ENCODE data around the gene RCCD1. TPM values are rescaled to one million over a fixed set of nuclear protein-coding genes. Genes with fewer than 3 reads are reported as not detected.

RCCD1 gene
- total and polyA plus RNA-seq, 9 of the 15 experiments (the other 6 are each of a cell fraction or from before 2014, with no cell fraction given) = 11.1 to 51.4 (median 24.7) TPM

GRCh38 chr15:90967206-90967605, 12.5 kb downstream of the RCCD1 start:
- Histone ChIP-seq H3K4me1 (replicated peaks in 1 of 2; ENCODE audit: control insufficient read depth in 2 of 2, insufficient read depth in 2 of 2, low read length in 2 of 2) (no peaks in the 10 kb centered on the region; a peak in 1 of 5 replicates), H3K79me2 (ENCODE audit: control insufficient read depth, insufficient read depth, low read length) (peaks cover 10% of the 10 kb centered on the region; the same call in 2 of the 3 replicates), H3K9me1 (ENCODE audit: control insufficient read depth, insufficient read depth, low read length) (peaks cover 2% of the 10 kb centered on the region), H3K27ac (ENCODE audit: extremely low read depth, low read depth, low read length) (no peak overlapping the region), H3K9me3 (replicated peaks; ENCODE audit: control insufficient read depth, insufficient read depth, low read depth, low read length) (no peaks in the 10 kb centered on the region; the same call in 1 of the 2 replicates), H2AFZ (ENCODE audit: low read depth, low read length) (no peak overlapping the region), H3K4me3 (no peak overlapping the region), H3K4me2 (ENCODE audit: insufficient read depth, low read length) (no peak overlapping the region), H4K20me1 (replicated peaks; ENCODE audit: control insufficient read depth, insufficient read depth, low read length) (peaks cover 7% of the 10 kb centered on the region; the same call in 1 of the 2 replicates), H3K36me3 (ENCODE audit: control insufficient read depth, insufficient read depth, low read length) (peaks cover 91% of the 10 kb centered on the region), H3K9ac (ENCODE audit: insufficient read depth in 1 of 2, low read depth in 2 of 2, low read length in 2 of 2) (no peak overlapping the region), H3K27me3 (ENCODE audit: control insufficient read depth in 2 of 2, insufficient read depth in 2 of 2, low read length in 2 of 2) (no peaks in the 10 kb centered on the region)
- BruUV-seq (replicated peaks) = no TSS peak
- intact Hi-C loops (cut with micrococcal nuclease) (no loop called here), in situ Hi-C loops (cut with MboI) (no loop called here)
- ChIA-PET POLR2A (interaction anchor here (1.0 to 6.7 kb wide), 6 partner anchors 9 to 32 kb away, joined by 3 to 65 read pairs (median 5); partner anchors contain the start of genes RCCD1 and UNC45A), CTCF (ENCODE audit: low intra/inter-chr PET ratio) (no interaction called here)
- FAIRE-seq (no peak), DNase-seq (ENCODE audit: extremely low read depth in 1 of 4, low spot score in 3 of 4) (no peak), ATAC-seq (no peak)
- 91% methylated on average over 5 of the region's 5 CpGs for WGBS (ENCODE audit: insufficient coverage, low coverage, missing lambda C conversion rate)
- TF ChIP-seq, protein P1, sequence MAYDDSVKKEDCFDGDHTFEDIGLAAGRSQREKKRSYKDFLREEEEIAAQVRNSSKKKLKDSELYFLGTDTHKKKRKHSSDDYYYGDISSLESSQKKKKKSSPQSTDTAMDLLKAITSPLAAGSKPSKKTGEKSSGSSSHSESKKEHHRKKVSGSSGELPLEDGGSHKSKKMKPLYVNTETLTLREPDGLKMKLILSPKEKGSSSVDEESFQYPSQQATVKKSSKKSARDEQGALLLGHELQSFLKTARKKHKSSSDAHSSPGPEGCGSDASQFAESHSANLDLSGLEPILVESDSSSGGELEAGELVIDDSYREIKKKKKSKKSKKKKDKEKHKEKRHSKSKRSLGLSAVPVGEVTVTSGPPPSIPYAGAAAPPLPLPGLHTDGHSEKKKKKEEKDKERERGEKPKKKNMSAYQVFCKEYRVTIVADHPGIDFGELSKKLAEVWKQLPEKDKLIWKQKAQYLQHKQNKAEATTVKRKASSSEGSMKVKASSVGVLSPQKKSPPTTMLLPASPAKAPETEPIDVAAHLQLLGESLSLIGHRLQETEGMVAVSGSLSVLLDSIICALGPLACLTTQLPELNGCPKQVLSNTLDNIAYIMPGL (CRISPR knock-in tag; IDR thresholded peaks at IDR 0.05) = no peak
- TF ChIP-seq KAT8 (IDR thresholded peaks at IDR 0.05; ENCODE audit: low read depth) (no peak), BCL6 (CRISPR knock-in tag; IDR thresholded peaks at IDR 0.05) (no peak), NFE2 (IDR thresholded peaks at IDR 0.05; ENCODE audit: low read depth) (no peak), ZNF277 (CRISPR knock-in tag; IDR thresholded peaks at IDR 0.05; ENCODE audit: borderline replicate concordance) (no peak), PTTG1 (tag; IDR thresholded peaks at IDR 0.05; ENCODE audit: low read depth) (no peak), CHD4 (IDR thresholded peaks at IDR 0.05; ENCODE audit: insufficient read depth, insufficient replicate concordance, low read depth, low read length, poor library complexity, severe bottlenecking) (no peak), ZNF699 (CRISPR knock-in tag; IDR thresholded peaks at IDR 0.05; ENCODE audit: insufficient replicate concordance) (no peak), NFE2L1 (tag; IDR thresholded peaks at IDR 0.05; ENCODE audit: borderline replicate concordance, low read depth) (no peak)
- TF ChIP-seq, protein P2, sequence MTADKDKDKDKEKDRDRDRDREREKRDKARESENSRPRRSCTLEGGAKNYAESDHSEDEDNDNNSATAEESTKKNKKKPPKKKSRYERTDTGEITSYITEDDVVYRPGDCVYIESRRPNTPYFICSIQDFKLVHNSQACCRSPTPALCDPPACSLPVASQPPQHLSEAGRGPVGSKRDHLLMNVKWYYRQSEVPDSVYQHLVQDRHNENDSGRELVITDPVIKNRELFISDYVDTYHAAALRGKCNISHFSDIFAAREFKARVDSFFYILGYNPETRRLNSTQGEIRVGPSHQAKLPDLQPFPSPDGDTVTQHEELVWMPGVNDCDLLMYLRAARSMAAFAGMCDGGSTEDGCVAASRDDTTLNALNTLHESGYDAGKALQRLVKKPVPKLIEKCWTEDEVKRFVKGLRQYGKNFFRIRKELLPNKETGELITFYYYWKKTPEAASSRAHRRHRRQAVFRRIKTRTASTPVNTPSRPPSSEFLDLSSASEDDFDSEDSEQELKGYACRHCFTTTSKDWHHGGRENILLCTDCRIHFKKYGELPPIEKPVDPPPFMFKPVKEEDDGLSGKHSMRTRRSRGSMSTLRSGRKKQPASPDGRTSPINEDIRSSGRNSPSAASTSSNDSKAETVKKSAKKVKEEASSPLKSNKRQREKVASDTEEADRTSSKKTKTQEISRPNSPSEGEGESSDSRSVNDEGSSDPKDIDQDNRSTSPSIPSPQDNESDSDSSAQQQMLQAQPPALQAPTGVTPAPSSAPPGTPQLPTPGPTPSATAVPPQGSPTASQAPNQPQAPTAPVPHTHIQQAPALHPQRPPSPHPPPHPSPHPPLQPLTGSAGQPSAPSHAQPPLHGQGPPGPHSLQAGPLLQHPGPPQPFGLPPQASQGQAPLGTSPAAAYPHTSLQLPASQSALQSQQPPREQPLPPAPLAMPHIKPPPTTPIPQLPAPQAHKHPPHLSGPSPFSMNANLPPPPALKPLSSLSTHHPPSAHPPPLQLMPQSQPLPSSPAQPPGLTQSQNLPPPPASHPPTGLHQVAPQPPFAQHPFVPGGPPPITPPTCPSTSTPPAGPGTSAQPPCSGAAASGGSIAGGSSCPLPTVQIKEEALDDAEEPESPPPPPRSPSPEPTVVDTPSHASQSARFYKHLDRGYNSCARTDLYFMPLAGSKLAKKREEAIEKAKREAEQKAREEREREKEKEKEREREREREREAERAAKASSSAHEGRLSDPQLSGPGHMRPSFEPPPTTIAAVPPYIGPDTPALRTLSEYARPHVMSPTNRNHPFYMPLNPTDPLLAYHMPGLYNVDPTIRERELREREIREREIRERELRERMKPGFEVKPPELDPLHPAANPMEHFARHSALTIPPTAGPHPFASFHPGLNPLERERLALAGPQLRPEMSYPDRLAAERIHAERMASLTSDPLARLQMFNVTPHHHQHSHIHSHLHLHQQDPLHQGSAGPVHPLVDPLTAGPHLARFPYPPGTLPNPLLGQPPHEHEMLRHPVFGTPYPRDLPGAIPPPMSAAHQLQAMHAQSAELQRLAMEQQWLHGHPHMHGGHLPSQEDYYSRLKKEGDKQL (CRISPR knock-in tag; IDR thresholded peaks at IDR 0.05; ENCODE audit: borderline replicate concordance) = no peak
- TF ChIP-seq, protein P3, sequence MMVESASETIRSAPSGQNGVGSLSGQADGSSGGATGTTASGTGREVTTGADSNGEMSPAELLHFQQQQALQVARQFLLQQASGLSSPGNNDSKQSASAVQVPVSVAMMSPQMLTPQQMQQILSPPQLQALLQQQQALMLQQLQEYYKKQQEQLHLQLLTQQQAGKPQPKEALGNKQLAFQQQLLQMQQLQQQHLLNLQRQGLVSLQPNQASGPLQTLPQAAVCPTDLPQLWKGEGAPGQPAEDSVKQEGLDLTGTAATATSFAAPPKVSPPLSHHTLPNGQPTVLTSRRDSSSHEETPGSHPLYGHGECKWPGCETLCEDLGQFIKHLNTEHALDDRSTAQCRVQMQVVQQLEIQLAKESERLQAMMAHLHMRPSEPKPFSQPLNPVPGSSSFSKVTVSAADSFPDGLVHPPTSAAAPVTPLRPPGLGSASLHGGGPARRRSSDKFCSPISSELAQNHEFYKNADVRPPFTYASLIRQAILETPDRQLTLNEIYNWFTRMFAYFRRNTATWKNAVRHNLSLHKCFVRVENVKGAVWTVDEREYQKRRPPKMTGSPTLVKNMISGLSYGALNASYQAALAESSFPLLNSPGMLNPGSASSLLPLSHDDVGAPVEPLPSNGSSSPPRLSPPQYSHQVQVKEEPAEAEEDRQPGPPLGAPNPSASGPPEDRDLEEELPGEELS (CRISPR knock-in tag; IDR thresholded peaks at IDR 0.05; ENCODE audit: borderline replicate concordance) = no peak

Data from K562 (cell line).